Suprapubic skin (tissue), 4 donors: ENCODE measurements around the gene PGLYRP2.

Experiments
- EP300 ChIP-seq: sonication (generic); formaldehyde crosslinking; IDR thresholded peaks from one replicate; pipeline ENCODE4 v1.6.1; 2017; ENCODE audit warnings: antibody characterized with exemption
- POLR2A ChIP-seq, 2 donors: fragments of 450-650 bp; IDR thresholded peaks; one replicate each; pipeline ENCODE4 v1.6.1; 2017; ENCODE audit warnings: antibody characterized with exemption in 2 of 2, mild to moderate bottlenecking in 2 of 2, moderate library complexity in 2 of 2
- POLR2AphosphoS5 ChIP-seq, 3 donors: sonication (generic); formaldehyde crosslinking; IDR thresholded peaks; one replicate each; pipeline ENCODE4 v1.6.1; 2017; ENCODE audit warnings: antibody characterized with exemption in 3 of 3
- TF ChIP-seq, protein P1 (sequence below), 2 donors: fragments of 200-600 bp in 1 of 2; fragments of 450-650 bp in 1 of 2; sonication (generic) in 1 of 2; IDR thresholded peaks; one replicate each; pipeline ENCODE4 v1.5.1; 2016 to 2019; ENCODE audit warnings: antibody characterized with exemption in 2 of 2, mild to moderate bottlenecking in 1 of 2, moderate library complexity in 1 of 2

DNA sequence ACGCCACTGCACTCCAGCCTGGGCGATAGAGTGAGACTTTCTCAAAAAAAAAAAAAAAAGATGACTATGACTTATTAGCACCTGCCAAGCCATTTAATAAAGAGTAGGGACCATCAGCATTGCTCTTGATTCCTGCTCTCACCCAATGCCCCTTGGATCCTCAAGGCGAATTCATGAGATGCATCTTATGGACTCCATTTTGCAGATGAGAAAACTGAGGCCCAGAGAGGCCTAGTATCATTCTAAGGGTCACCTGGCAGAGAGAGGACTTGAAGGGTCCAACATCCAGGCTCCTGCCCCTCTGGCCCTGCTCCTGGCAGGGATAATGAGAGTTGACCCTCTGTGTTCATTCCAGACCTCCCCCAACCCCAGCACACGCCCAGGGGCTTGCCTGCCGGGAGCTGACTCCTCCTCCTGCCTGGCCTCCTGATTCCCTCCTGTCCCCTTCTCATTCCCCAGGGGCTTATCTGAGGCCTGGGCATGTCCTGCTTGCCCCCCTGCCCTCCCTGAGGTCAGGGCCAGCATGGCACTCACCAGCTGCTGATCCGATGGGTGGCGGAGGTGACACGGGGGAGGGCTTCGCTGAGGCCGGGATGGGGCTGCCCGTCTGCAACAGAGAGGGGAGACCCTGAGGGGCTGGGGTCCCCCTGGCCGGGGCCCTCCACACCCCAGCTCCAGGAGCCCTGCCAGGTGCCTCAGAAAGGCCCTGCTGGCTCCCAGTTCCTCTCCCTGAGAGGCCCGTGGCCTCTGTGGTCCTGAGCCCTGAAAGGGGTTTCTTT lies 37.0 kb downstream of the PGLYRP2 start:
- TF ChIP-seq, protein P1, sequence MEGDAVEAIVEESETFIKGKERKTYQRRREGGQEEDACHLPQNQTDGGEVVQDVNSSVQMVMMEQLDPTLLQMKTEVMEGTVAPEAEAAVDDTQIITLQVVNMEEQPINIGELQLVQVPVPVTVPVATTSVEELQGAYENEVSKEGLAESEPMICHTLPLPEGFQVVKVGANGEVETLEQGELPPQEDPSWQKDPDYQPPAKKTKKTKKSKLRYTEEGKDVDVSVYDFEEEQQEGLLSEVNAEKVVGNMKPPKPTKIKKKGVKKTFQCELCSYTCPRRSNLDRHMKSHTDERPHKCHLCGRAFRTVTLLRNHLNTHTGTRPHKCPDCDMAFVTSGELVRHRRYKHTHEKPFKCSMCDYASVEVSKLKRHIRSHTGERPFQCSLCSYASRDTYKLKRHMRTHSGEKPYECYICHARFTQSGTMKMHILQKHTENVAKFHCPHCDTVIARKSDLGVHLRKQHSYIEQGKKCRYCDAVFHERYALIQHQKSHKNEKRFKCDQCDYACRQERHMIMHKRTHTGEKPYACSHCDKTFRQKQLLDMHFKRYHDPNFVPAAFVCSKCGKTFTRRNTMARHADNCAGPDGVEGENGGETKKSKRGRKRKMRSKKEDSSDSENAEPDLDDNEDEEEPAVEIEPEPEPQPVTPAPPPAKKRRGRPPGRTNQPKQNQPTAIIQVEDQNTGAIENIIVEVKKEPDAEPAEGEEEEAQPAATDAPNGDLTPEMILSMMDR (IDR thresholded peaks at IDR 0.05) = no peak
- TF ChIP-seq POLR2A (IDR thresholded peaks at IDR 0.05) = no peak
- no peak for TF ChIP-seq EP300
- no peak for TF ChIP-seq POLR2AphosphoS5 (IDR thresholded peaks at IDR 0.05)
